ENCODE measurements around the gene PLCL2.
"Not testable (repeated sequence)": the region's sequence is repeated elsewhere in the genome, so short reads cannot be mapped to it uniquely, and the experiment has no call there.

PLCL2 gene

GRCh38 chr3:17088602-17089313 is 204.0 kb downstream of the PLCL2 start:
- FAIRE-seq = no peak

GRCh38 chr3:17089314-17089700 is 204.6 kb downstream of the PLCL2 start:
- no peak for FAIRE-seq

GRCh38 chr3:17090280-17090983 is 205.7 kb downstream of the PLCL2 start:
- no peak for FAIRE-seq

- FAIRE-seq = no peak
Measured at GRCh38 chr3:17091910-17092582, 207.3 kb downstream of the PLCL2 start.

GRCh38 chr3:17092583-17092933 is 207.8 kb downstream of the PLCL2 start:
- FAIRE-seq = no peak

- FAIRE-seq = no peak
Measured at GRCh38 chr3:17094551-17094950, 209.8 kb downstream of the PLCL2 start.

GRCh38 chr3:17103579-17103978 is 218.8 kb downstream of the PLCL2 start:
- no peak for FAIRE-seq

- FAIRE-seq = not testable (repeated sequence)
Measured at GRCh38 chr3:17106801-17107200, 222.0 kb downstream of the PLCL2 start.

GRCh38 chr3:17110660-17111396 is 226.1 kb downstream of the PLCL2 start:
- no peak for FAIRE-seq

GRCh38 chr3:17111586-17111985 is 226.8 kb downstream of the PLCL2 start:
- no peak for FAIRE-seq

- FAIRE-seq = no peak
Measured at GRCh38 chr3:17115186-17115585, 230.4 kb downstream of the PLCL2 start.

GRCh38 chr3:17116007-17116600 is 231.3 kb downstream of the PLCL2 start:
- FAIRE-seq = no peak

- FAIRE-seq = no peak
Measured at GRCh38 chr3:17118771-17119170, 234.0 kb downstream of the PLCL2 start.

GRCh38 chr3:17119201-17120072 is 234.7 kb downstream of the PLCL2 start:
- no peak for FAIRE-seq

GRCh38 chr3:17120115-17120514 is 235.4 kb downstream of the PLCL2 start:
- FAIRE-seq = no peak

GRCh38 chr3:17121336-17121735 is 236.6 kb downstream of the PLCL2 start:
- FAIRE-seq = no peak

- FAIRE-seq = no peak
Measured at GRCh38 chr3:17122758-17123157, 238.0 kb downstream of the PLCL2 start.

- no peak for FAIRE-seq
Measured at GRCh38 chr3:17125738-17126442, 241.1 kb downstream of the PLCL2 start.

GRCh38 chr3:17128671-17129070 is 243.9 kb downstream of the PLCL2 start:
- FAIRE-seq = not testable (repeated sequence)

GRCh38 chr3:17129556-17129955 is 244.8 kb downstream of the PLCL2 start:
- FAIRE-seq = no peak

GRCh38 chr3:17130956-17131355 is 246.2 kb downstream of the PLCL2 start:
- FAIRE-seq = no peak

All from colon (tissue), 2 donors.